ENCODE results near the gene TM6SF1.
"Not testable (repeated sequence)": the region's sequence is repeated elsewhere in the genome, so short reads cannot be mapped to it uniquely, and the experiment has no call there.

TM6SF1 gene

DNA sequence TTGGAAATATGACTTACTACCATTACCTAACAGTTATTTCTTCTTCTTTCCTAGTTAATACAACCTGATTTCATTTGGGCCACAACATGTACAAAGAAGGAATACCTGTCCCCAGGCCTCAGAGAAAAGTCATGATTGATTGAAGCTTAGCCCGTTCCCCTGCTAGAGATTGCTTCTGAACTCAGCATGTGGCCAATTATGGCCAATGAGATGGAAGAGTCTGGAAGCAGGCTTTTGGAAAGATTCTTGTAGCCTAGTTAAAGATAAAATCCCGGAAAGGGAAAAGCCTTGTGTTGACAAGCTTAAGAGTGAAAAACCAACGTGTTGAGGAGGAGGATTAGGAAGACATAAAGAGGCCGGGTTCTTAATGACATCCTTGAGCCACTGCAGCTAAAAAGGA is 17.0 kb upstream of the TM6SF1 start:
- no peak for DNase-seq

DNA sequence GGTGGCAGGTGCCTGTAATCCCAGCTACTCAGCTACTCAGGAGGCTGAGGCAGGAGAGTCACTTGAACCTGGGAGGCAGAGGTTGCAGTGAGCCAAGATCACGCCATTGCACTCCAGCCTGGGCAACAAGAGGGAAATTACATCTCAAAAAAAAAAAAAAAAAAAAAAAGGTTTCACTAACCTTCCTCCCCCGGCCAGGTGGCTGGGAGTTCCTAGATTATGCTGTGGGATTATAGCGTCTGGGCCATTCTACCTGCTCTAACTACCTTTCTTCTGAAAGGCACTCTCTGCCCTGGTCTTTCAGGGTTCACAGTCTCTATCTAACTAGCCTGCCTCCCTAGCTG is 15.5 kb upstream of the TM6SF1 start:
- not testable (repeated sequence) for DNase-seq

DNA sequence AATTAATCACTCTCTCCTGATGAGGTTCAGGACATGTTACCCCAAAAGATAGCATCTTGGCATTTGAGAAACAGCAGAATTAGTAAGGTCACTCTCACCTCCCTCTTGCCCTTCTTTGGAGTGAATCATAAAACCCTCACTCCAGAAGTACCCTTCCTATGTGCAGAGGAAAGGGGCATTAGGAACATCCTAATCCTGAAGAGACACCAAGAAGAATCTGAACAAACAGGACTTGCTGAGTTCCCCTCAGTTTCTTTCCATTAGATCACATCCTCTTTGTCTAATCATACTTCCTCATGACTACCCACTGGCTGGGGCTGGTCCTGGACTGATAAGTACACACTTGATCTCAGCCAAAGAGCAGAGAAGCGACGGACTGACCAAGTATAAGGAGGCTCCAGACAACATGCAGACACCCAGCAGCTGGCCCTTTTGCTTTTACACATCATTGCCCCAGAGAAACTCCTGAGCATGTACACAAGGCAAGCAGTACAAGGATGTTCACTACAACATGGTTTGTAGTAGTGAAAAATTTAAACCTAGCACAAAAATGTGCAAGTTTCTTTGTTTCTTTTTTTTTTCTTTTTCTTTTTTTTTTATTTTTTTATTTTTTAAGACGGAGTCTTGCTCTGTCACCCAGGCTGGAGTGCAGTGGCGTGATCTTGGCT is 15.0 kb upstream of the TM6SF1 start:
- no peak for DNase-seq

DNA sequence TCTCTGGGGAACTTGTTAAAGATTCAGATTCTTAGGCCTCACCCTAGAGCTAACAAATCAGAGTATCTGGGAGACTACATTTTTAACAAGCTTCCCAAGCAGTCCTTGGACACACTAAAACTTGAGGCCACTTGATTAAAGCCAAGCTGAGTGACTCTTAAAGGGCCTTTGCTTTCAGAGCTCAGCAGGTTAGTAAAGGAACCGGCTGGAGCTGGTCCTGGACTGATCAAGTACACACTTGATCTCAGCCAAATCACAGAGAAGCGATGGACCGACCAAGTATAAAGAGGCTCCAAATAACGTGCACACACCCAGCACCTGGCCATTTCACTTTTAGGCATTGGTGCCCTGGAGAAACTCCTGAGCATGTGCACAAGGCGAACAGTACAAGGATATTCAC is 12.9 kb upstream of the TM6SF1 start:
- no peak for DNase-seq

DNA sequence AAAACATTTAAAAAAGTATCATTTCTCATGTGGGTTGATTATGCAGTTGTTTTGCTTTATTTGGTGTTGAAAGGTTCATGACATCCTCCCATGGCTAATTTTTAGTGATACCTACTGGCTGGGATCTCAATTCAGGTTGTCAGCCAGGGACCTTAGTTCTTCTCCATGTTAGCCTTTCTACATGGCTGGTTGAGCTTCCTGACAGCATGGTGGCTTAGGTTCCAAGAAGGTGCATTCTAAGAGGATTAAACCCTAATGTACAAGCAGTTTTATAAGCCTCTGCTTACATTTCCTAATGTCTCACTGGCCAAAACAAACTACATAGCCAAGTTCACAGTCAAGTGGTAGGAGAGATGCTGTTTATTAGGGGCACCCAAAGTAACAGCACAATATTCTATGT is 9.4 kb upstream of the TM6SF1 start:
- no peak for DNase-seq

DNA sequence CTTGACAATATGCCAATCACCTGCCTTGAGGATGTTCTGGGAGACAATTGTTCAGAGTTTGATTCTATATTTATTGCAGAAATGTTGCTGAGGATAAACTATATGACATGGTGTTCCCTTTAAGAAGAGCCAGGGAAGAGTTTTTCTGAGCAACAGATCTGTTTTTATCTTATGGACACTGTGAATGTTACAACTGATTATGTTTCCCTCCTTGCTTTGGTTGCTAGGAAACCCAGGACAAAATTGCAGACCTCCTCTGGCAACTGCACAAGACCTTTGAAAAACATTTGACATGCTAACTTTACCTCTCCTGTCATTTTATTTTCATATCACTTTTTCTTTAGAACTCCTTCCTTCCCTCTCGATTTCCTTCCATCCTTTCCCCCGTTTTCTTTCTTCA is 8.2 kb upstream of the TM6SF1 start:
- no peak for DNase-seq

DNA sequence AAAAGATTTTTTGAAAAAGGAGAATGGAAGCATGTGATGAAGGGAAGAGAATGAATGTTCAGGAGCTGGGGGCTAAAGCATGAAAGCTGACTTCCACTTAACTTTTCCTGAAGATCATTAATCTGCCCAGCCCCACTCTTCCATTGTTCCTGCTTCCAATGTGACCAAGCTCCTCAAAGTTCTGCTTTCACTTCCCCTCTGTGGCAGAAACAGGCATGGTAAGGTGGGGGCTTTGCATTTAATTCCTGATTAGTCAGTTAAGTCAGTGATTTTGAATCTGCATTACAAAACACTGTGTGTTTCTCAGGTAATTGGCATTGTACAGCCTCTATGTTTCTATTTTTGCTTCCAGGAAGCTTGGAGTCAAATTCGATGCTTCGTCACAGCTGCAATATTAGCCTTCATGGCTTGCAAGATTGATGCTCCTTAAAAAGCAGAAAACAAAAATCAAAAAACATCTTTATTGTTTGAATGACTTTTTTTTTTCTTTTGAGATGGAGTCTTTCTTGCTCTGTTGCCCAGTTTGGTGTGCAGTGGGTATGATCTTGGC is 7.3 kb upstream of the TM6SF1 start:
- DNase-seq: no peak

DNA sequence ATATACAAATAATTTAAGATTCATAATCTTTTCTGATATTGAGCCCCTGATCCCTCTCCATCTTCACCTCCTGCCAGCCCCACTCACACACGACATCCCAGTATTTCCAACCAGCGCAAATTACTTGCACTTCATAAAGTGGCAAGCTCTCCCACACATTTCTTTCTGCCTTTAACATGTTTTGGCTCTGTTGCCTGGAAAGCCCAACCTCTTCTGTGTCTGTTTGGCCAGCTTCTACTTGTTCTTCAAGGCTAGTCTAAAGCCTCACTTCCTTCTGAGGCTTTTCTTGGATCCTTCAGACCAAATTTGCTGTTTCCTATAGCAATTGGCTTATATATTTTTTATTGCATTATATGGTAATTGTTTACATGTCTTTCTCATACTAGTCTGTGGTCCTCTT is 5.1 kb upstream of the TM6SF1 start:
- DNase-seq: no peak

DNA sequence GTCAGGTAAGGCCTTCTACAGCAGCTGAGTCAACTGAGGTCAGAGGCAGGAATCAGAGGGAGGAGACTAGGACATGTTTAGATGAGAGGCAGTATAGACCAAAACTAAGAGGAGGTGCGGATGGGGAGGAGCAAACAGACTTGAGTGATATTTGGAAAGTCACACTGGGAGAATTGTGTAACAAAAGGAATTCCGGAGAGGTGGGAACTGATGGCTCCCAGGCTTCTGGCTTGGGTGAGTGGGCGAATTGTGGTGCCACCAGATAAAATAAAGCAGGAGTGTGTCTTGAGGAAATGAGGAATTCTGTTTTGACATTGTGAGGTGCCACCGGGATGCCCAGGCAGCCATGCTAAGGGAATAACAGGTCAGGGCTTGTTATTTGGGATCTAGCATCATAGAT is 3.3 kb upstream of the TM6SF1 start:
- no peak for DNase-seq

DNA sequence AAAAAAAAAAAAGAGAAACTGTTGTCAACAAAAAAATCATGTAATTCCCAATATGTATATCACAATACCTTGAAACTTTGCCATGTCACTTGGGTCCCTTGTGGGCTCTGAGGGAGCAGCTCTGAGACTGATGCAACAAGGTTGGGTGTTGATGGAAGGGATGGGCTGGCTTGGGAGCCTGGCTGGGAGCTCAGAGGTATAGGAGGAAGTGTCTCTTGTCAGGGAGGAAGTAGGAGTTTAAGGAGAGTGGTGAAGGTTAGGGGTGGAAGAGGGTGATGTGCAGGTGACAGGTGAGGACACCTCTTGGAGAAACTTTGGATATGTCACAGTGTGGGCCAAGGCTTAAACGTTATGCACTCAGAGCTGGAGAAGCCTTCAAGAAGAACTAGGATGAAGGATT is 2.0 kb upstream of the TM6SF1 start:
- DNase-seq: no peak

DNA sequence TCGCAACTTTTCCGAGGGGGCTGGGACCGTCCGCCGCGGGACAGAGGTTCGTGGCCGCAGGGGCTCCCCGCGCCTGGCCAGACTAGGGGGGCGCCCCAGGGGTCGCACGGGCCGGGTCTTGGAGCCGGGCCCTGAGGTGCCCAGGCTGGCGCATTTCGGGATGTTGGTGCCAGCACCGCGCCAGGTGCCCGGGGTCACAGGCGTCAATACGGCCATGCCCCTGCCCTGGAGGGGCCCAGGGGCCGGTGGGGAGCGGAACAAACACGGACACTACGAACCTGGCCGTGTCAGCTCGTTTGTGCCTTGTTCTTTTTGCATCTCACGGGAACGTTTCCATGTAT is 366 bp downstream of the TM6SF1 start:
- DNase-seq: no peak

DNA sequence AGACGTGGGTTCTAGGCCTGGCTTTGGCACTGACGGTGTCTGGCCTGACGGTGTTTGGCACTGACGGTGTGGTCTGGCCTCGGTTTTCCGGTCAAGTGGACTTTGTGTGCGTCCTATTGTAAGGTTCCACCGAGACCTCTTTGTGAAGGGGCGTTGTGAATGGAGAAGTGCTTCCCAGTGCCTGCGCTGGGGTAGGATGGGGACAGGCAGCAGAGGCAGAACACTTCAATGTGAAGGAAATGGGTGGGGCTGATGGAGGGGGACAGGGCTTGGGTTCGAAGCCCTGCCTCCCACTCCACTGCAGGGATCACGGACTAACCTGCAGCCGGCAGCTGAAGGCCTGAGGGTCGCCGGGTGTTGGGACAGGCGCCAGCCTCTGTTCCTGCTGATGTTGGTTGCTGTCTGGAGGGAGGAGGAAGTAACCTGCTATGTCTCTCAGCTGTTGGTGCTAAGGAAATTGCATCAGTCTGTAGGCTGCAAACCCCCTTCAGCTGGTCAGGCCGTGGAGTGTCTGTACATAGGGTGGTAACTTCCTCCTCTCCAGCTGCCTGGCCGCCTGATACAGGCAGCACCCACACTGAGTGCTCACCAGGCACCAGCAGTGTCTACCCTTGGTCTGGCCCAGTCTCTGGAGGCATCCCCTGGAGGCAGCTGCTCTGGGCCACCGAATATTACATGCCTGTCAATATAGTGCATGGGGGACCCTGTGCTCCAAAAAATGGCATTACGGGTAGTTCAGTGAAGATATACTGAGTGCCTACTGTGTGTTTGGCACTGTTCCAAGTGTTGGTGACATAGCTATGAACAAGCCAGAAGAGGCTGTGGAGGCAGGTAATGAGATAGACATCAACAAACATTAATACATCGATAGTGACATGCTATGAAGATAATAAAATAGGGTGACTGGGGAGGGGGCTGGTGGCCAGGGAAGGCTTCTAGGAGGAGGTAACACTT is 1.1 kb downstream of the TM6SF1 start:
- DNase-seq: no peak

DNA sequence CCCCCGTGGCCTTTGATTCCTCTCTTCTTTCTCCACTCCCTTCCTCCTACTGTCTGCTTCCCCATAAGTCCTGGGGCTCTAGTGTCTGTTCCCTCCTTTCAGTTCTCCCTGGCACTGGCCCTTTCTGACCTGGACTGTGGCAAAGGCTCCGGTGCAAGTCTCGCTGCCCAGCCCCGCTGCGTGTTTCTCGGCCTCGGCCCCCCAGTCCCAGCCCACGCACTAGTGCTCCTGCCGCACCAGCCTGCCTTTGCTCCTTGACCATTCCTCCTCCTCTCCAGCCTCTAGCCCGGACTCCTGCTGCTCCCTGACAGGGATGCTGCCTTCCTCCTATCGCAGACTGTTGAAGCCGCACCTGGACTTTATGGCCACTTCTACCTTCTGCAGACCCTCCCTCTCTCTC is 2.1 kb downstream of the TM6SF1 start:
- DNase-seq: no peak

DNA sequence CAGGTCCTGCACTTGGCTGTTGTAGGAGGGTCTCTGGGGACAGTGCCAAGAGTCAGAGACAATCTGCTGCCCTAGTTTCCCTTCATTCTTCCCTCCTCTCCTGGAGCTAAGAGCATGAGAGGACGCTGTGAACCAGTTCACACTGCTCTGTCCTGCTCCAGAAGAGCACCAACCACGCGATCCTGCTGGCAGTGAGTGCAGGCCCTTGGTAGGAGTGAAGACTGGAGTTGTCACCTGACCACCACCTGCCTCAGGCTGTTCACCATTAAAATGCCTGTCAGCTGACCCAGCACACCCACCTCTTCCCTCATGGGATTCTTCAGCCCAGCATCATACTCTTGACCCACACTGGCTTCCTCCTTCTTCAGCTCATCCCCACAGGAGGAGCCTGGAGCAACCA is 2.9 kb downstream of the TM6SF1 start:
- no peak for DNase-seq

DNA sequence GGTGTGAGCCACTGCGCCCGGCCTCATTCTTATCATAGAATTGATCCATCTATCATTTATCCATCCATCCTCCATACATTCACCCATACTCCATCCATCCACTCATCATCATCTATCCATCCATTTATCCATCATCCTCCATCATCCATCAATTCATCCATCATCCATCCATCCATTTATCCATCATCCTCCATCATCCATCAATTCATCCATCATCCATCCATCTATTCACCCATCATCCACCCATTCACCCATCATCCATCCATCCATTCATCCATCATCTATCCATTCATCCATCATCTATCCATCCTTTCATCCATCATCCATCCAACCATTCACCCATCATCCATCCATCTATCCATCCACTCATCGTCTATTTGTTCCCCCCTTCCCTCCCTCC is 3.7 kb downstream of the TM6SF1 start:
- no peak for DNase-seq

DNA sequence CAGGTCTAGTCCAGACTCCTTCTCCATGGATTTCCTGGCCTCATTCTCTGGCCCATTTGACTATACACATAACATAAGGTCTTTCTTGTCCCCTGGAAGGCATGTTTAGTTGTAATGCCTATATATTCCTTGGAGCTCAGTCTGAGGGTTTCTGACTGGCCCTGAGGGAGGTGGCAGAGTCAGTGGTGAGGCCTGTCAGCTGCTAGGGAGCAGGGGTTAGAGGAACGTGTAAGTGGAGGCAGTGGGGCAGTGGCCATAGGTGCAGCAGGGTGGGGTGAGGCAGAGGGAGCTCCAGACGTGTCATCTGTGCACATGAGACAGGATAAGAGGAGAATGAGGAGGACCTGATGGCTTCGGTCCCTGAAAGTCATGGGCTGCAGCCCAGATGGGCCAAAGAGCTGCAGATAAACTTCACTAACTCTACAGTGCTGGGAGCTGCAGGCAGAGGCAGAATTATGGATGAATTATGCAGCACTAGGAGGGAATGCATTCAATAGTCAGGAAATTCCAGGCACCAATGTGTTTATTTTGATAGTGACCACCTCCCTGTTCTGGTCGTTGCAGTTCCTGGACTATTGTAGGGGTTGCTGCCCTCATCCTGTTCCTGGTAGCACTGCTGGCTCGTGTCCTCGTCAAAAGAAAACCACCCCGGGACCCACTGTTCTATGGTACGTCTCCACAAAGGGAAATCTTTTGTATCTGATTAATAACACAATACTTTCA is 4.9 kb downstream of the TM6SF1 start:
- no peak for DNase-seq

DNA sequence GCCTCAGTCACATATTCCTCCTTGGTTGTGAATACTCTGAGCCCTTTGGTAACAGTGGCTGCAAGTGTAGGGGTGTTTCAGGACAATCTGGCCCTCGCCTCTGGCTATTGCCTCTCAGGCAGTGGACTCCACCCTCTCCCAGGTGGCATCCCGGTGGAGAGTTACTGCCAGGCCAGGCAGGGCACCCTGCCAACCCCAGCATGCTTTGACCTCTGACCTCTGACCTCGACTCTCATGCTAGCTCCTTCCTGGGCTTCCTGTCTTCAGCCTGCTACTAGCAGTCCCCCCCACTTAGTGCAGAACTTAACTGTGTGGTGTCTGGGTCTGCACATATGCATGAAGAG is 5.5 kb downstream of the TM6SF1 start:
- DNase-seq: no peak

DNA sequence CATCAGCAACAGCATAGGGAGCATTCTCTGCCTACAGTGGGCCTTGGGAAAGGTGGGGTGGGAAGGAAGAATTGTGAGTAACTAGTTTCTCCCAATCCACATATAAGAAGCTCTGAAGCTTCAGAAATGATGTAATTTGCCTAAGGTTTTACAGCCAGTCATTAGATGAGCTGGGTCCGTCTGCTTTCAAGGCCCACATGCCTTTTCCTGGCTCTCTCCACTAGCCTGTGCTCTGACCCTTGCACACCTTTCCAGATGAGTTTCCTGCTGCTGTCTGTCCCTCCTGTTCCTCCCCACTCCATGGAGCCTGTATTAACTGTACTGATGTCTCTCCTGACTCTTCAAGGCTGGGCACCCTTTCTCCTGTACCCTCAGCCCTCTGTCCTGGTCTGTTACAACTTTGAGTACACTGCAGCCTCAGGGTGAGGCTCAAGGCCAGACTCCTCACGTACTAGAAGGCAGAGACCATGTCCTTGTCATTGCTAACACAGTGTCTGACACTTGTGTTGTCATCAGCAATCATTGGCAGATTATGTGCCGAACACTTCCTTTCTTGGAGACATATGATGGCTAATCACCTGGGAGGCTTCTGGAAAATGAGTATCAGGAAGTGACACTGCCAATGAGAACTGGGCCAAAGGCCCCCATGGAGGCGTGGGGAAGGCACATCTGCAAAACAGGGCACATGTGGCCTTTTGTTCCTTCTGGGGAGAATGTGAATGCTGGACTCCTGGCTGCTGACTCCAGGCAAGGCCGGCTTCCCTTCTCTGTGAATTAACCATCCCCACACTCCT is 6.6 kb downstream of the TM6SF1 start:
- DNase-seq: no peak

DNA sequence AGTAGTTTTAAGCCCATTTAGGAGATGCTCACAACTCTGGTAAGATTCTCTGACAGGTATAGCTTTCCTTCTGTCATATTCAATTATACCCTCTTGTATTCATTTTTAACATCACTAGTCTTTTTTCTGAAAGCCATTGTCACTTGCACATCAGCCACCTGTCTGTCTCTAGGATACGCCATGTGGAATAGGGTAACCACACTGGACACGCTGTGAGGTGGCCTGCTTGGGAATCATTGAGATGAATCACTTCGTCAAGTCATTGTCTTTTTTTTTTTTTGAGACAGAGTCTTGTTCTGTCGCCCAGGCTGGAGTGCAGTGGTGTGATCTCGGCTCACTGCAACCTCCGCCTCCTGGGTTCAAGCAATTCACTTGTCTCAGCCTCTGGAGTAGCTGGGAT is 7.4 kb downstream of the TM6SF1 start:
- no peak for DNase-seq

DNA sequence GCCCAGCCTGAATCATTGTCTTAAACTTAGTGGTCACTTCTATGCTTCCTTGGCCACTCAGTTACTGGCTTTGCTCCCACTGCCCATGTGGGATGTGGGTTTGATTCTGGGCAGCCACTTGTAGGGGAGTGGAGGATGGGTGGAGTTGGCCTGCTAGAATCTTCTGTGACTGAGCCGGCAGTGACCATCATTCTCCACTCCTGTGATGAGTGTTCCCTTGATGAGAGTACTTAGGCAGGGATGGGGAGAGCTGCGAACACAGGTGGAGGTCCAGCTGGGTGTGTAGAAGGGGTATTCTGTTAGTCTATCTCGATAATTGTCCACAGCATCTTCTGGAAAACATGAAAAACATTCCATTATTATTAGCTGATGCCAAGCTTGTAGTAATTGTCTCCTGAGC is 8.0 kb downstream of the TM6SF1 start:
- DNase-seq: no peak

DNA sequence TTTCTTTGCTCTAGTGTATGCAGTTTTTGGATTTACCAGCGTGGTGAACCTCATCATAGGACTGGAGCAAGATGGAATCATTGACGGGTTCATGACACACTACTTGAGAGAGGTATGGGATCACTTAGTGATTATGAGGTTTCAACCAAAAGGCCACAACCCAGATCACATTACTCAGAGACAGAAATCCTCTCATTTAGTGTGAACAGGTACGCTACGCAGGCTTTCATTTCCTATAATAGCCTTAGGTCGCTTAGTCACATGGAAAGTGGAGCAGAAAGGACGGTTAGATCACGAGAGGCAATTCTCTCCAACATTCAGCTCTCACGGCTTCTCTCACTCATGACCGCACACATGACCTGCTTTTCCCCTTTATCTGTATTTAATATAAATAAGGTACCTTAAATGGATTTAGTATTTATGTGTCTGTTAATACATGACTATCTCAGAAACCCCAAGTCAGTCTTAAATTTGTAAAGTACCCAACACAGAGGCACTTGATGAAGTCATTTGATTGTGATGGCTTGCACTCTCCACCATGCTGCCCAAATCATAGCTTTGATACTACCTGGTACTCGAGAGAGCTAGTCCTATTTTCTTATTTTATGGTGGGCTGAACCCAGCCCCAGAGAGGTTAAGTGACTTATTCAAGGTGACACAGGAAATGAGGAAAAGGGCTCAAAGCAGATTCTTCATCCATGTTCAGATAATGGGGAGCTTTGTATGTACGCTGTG is 8.6 kb downstream of the TM6SF1 start:
- no peak for DNase-seq

DNA sequence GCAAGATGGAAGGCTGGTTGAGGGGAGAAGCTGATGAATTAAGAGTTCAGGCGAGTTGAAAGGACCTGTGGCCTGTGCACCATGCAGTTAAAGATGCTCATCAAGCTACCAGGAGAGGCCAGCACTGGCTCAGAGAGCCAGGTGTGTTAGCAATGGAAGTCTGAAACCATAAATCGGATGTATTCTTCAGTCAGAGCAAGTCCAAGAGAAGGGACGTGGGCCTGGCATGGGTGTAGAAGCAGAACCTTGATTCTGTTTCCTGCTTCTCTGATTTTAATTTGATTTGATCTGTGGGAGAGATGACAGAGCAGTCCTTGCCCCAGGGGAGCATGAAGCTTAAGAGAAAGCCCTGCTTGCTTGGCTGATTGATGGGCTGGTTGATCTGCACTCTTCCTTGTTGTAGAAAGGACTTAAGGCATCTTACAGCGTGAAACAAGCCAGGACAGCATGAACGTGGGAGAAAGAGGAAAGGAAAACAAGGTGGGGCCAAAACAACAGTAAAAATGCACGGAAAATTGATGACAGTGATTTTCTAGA is 10.9 kb downstream of the TM6SF1 start:
- no peak for DNase-seq
